HFF-Myc (cell line): Measurements from ENCODE around the gene ZC3H4.

Experiments used
- DNase-seq: peaks from one replicate; pipeline ENCODE4 v3.0.0-alpha.2; 2011; ENCODE audit warnings: low read depth; ENCODE audit errors: extremely low read depth
- H3K4me3 ChIP-seq: replicated peaks from 2 replicates; pipeline ENCODE4 v1.5.1; 2011; ENCODE audit warnings: low read depth, mild to moderate bottlenecking, control low read depth, low read length
- TF ChIP-seq, protein P1 (sequence below): IDR thresholded peaks from 2 replicates; pipeline ENCODE4 v1.5.1; 2012; ENCODE audit warnings: mild to moderate bottlenecking, low read depth, low read length, control low read depth; ENCODE audit errors: missing control alignments

The ZC3H4 gene

GRCh38 chr19:47022541-47023447, 90.8 kb downstream of the ZC3H4 start:
- TF ChIP-seq, protein P1, sequence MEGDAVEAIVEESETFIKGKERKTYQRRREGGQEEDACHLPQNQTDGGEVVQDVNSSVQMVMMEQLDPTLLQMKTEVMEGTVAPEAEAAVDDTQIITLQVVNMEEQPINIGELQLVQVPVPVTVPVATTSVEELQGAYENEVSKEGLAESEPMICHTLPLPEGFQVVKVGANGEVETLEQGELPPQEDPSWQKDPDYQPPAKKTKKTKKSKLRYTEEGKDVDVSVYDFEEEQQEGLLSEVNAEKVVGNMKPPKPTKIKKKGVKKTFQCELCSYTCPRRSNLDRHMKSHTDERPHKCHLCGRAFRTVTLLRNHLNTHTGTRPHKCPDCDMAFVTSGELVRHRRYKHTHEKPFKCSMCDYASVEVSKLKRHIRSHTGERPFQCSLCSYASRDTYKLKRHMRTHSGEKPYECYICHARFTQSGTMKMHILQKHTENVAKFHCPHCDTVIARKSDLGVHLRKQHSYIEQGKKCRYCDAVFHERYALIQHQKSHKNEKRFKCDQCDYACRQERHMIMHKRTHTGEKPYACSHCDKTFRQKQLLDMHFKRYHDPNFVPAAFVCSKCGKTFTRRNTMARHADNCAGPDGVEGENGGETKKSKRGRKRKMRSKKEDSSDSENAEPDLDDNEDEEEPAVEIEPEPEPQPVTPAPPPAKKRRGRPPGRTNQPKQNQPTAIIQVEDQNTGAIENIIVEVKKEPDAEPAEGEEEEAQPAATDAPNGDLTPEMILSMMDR: no peak
- H3K4me3 ChIP-seq: no peak overlapping the region
- DNase-seq: no peak

DNA sequence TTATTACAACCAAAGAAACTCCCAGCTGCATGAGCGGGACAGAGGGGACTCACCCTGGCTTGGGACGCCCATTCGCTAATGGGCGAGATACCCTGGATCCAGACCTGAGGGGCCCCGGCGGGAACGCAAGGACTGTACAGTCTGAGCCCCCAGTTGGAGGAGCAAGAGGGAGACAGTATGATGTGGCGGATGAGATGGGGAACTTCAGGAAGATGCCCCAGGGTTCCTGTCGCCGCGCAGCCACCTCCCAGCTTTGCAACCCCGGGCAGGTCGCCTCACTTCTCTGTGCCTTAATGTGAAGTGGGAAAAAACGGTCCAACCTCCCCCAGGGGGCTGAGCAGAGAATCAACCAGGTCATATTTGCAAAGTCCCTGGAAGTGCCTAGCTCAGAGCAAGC, 91.4 kb downstream of the ZC3H4 start:
- H3K4me3 ChIP-seq: no peak overlapping the region
- TF ChIP-seq, protein P1: no peak
- DNase-seq: no peak

GRCh38 chr19:47021536-47022139, 91.9 kb downstream of the ZC3H4 start:
- peak overlapping the region; percentile 45 for H3K4me3 ChIP-seq
- TF ChIP-seq, protein P1: no peak
- DNase-seq: no peak

DNA sequence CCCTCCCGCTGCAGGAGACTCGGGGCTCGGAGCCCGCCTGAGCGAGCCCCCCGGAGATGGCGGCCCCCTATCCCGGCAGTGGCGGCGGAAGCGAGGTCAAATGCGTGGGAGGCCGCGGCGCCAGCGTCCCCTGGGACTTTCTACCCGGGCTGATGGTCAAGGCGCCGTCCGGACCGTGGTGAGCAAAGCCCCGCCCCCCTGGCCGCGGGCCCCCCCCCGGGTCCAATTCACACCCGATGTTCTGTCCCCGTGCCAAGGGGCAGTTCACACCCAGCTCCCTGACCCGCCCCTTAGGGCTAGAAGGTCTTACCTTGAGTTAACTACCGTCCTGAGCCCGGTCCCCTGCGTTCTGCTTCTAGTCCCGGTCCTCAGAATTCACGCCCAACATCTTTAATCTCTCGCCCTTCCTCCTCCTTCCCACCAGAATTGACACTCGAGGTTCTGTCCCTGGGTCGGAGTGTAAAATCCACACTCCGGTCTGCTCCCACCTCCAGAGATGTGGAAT, 92.5 kb downstream of the ZC3H4 start:
- TF ChIP-seq, protein P1: no peak
- H3K4me3 ChIP-seq: peak overlapping the region; percentile 45
- no peak for DNase-seq

GRCh38 chr19:47020132-47020805, 93.3 kb downstream of the ZC3H4 start:
- H3K4me3 ChIP-seq: peak overlapping the region; percentile 45
- TF ChIP-seq, protein P1: no peak
- no peak for DNase-seq

DNA sequence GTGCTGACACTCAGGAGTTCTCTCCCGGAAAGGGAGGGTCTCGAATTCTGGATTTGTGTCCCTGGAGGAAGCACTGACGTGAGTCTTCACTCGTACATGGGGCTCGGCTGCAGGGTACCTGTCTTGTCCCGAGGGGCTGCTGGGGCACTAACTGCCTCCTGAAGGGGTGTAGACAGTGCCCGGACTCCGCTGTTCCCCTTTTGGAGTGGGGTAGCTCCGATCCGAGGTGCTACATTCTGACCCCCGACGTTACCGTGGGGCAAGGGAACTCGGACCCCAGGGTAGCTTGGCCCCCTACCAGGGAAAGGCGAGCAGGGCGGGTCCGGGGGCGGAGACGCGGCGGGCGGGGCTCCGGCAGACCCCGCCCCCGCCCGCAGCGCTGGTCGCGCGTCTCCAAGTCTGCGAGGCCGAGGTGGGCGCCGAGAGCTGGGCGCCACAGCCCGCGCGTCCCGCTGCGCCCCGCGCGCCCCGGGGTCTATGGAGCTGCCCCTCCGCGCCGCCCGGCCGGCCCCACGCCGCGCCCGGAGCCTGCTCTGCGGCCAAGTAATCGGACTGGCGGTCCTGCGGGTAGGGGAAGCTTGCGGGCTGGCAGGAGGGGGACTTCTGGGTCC, 94.0 kb downstream of the ZC3H4 start, which contains the start of gene NPAS1:
Gene NPAS1 (plus strand): TSS at position 407 of the 611 bp plus-strand sequence. CDS start 1,211 bp downstream, outside the sequence.
- TF ChIP-seq, protein P1: no peak
- no peak for DNase-seq
- H3K4me3 ChIP-seq: peak within 1 kb of the TSS; percentile 45
